HL-60 (cell line): ENCODE data around the gene NLRC5.

Source experiments
- DNase-seq, 2 experiments: peaks; one replicate each; pipeline ENCODE4 v3.0.0-alpha.2; 2010 to 2020; ENCODE audit warnings: low read depth in 1 of 2, low spot score in 1 of 2
- H3K27ac ChIP-seq: fragments of 250-450 bp; sonication (Bioruptor Pico); replicated peaks from 2 replicates; pipeline ENCODE4 v1.5.1; 2020; ENCODE audit warnings: mild to moderate bottlenecking, moderate library complexity
- H3K27me3 ChIP-seq: fragments of 250-450 bp; sonication (Bioruptor Pico); 2 replicates; pipeline ENCODE4 v1.5.1; 2021; ENCODE audit warnings: mild to moderate bottlenecking, moderate library complexity; ENCODE audit not compliant: insufficient read depth, poor library complexity, severe bottlenecking
- H3K4me3 ChIP-seq: replicated peaks from 2 replicates; pipeline ENCODE4 v1.5.1; 2011; ENCODE audit warnings: mild to moderate bottlenecking, control low read depth, low read length; ENCODE audit not compliant: insufficient read depth
- GABPA ChIP-seq: IDR thresholded peaks from 2 replicates; pipeline ENCODE4 v1.6.1; 2012; ENCODE audit warnings: low read depth
- POLR2AphosphoS5 ChIP-seq: IDR thresholded peaks from 2 replicates; pipeline ENCODE4 v1.6.1; 2012; ENCODE audit warnings: low read depth
- SPI1 ChIP-seq: IDR thresholded peaks from 2 replicates; pipeline ENCODE4 v1.6.1; 2012; ENCODE audit warnings: low read depth, mild to moderate bottlenecking, borderline replicate concordance
- TF ChIP-seq, protein P1 (sequence below): IDR thresholded peaks from 2 replicates; pipeline ENCODE4 v1.6.1; 2012; ENCODE audit warnings: low read depth; ENCODE audit not compliant: insufficient replicate concordance
- TF ChIP-seq, protein P2 (sequence below): IDR thresholded peaks from one replicate; pipeline ENCODE4 v1.5.1; 2011; ENCODE audit warnings: low read length, control low read depth, inconsistent platforms; ENCODE audit not compliant: insufficient read depth

The NLRC5 gene

DNA sequence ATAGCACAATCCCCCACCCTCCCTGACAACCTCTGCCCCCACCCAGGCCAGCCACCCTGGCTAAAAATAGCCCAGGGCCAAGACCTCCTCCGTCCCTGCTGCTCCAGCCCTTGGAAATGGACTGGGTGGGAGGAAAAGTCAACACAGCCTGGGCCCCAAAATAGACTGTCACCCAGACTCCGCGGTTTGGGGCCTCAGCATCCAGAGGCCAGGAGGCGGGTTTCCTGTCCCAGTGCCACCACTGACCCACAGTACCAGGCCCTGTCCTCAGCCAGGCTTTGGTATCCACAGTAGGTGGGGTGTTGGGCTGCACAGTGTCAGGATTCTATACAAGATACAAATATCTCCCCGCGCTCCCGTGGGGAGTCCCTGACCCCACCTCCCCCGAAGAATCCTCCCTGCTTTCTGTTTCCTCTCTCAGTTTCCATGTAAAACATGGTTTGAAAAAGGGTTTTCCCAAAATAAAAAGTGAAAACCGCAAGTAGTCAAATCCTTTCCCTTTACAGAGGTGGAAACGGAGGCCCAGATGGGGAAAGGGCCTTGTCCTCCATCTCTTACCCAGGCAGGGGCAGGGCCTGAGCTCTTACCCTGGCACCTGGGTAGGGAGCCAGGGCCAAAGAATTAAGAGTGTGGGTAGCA is 123.2 kb downstream of the NLRC5 start:
- Histone ChIP-seq H3K4me3 (no peak overlapping the region), H3K27ac (no peak overlapping the region), H3K27me3 (no peaks in the 10 kb centered on the region)
- no peak for DNase-seq
- TF ChIP-seq, protein P1, sequence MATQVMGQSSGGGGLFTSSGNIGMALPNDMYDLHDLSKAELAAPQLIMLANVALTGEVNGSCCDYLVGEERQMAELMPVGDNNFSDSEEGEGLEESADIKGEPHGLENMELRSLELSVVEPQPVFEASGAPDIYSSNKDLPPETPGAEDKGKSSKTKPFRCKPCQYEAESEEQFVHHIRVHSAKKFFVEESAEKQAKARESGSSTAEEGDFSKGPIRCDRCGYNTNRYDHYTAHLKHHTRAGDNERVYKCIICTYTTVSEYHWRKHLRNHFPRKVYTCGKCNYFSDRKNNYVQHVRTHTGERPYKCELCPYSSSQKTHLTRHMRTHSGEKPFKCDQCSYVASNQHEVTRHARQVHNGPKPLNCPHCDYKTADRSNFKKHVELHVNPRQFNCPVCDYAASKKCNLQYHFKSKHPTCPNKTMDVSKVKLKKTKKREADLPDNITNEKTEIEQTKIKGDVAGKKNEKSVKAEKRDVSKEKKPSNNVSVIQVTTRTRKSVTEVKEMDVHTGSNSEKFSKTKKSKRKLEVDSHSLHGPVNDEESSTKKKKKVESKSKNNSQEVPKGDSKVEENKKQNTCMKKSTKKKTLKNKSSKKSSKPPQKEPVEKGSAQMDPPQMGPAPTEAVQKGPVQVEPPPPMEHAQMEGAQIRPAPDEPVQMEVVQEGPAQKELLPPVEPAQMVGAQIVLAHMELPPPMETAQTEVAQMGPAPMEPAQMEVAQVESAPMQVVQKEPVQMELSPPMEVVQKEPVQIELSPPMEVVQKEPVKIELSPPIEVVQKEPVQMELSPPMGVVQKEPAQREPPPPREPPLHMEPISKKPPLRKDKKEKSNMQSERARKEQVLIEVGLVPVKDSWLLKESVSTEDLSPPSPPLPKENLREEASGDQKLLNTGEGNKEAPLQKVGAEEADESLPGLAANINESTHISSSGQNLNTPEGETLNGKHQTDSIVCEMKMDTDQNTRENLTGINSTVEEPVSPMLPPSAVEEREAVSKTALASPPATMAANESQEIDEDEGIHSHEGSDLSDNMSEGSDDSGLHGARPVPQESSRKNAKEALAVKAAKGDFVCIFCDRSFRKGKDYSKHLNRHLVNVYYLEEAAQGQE: no peak
- TF ChIP-seq GABPA (no peak), SPI1 (no peak), POLR2AphosphoS5 (no peak)
- TF ChIP-seq, protein P2, sequence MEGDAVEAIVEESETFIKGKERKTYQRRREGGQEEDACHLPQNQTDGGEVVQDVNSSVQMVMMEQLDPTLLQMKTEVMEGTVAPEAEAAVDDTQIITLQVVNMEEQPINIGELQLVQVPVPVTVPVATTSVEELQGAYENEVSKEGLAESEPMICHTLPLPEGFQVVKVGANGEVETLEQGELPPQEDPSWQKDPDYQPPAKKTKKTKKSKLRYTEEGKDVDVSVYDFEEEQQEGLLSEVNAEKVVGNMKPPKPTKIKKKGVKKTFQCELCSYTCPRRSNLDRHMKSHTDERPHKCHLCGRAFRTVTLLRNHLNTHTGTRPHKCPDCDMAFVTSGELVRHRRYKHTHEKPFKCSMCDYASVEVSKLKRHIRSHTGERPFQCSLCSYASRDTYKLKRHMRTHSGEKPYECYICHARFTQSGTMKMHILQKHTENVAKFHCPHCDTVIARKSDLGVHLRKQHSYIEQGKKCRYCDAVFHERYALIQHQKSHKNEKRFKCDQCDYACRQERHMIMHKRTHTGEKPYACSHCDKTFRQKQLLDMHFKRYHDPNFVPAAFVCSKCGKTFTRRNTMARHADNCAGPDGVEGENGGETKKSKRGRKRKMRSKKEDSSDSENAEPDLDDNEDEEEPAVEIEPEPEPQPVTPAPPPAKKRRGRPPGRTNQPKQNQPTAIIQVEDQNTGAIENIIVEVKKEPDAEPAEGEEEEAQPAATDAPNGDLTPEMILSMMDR: no peak

DNA sequence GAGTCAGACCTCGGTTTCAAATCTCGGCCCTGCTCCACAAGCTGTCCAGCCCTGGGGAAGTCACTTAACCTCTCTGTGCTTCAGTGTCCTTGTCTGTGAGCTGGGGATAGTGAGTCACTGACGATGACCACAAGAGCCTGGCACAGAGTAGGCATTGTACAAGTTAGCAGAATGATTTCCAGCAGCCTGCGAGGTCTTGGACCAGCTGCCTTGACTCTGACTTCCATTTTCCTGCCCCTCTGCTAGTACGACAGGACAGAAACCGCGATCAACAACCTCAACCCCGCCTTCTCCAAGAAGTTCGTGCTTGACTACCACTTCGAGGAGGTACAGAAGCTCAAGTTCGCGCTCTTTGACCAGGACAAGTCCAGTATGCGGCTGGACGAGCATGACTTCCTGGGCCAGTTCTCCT is 123.7 kb downstream of the NLRC5 start:
- Histone ChIP-seq H3K27me3 (no peaks in the 10 kb centered on the region), H3K27ac (no peak overlapping the region), H3K4me3 (no peak overlapping the region)
- DNase-seq: no peak
- TF ChIP-seq SPI1 (no peak), POLR2AphosphoS5 (no peak), GABPA (no peak)

DNA sequence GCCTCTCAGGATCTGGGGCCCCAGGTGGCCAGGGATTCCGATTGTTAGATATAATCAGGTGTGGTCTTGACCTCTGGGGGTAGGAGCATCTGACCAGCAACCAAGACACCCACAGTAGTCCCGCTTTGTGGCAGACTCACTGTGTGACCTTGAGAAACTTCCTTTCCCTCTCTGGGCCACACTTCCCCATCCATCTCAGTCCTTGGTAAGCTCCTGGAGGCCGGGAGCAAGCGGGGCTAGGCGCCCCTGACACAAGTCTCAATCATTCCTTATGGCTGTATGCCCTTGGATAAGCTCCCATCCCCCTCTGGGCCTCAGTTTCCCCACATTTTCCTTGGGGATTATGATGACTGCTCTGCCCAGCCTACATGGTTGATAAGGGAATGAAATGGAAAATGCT is 124.3 kb downstream of the NLRC5 start:
- Histone ChIP-seq H3K27me3 (no peaks in the 10 kb centered on the region), H3K4me3 (no peak overlapping the region), H3K27ac (no peak overlapping the region)
- no peak for TF ChIP-seq POLR2AphosphoS5
- no peak for TF ChIP-seq SPI1
- TF ChIP-seq, protein P2: no peak
- TF ChIP-seq GABPA: no peak
- TF ChIP-seq, protein P1: no peak
- no peak for DNase-seq

DNA sequence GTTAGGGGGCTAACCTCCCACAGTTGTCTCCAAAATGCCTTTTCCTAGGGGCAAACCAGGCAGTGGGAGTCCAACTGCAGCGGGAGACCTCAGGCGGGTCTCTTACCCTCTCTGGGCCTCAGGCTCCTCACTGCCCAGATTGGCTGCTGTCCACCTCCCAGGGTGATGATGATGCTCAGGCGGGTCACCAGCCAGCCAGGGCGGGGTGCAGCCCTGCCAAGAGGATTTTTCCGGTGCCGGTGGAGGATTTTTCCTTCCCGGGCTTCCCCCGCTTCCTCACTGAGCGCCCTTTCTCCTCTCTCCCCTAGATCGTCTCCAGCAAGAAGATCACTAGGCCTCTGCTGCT is 125.8 kb downstream of the NLRC5 start:
- Histone ChIP-seq H3K27ac (no peak overlapping the region), H3K27me3 (no peaks in the 10 kb centered on the region), H3K4me3 (no peak overlapping the region)
- no peak for DNase-seq
- no peak for TF ChIP-seq POLR2AphosphoS5
- TF ChIP-seq GABPA: no peak
- TF ChIP-seq, protein P1: no peak
- TF ChIP-seq, protein P2: no peak
- TF ChIP-seq SPI1: no peak
